LNCAP (cell line): ENCODE results near the gene KHDC1.

Experiments
- TF ChIP-seq, protein P1 (sequence below): fragments of 450-650 bp; IDR thresholded peaks from 2 replicates; pipeline ENCODE4 v1.5.1; 2017; ENCODE audit warnings: mild to moderate bottlenecking

KHDC1 gene

DNA sequence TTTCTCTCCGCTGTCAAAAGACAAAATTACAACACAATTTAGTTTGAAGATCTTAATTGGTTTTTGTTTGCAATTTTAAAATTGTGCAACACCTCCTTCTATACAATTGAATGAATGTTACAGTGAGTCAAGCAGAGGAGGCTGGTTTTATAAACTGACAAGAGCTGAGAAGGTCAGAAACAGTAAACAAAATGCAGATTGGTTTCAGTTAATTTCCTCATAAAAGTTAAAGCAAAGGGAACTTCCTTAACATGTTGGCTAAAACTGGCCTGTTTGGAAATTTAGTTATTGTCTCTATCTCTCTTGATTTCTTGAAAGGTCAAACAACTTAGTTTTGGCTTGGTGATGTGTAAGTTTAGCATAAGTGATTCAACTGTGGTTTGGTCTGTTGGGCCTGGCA, 59.9 kb downstream of the KHDC1 start:
- TF ChIP-seq, protein P1, sequence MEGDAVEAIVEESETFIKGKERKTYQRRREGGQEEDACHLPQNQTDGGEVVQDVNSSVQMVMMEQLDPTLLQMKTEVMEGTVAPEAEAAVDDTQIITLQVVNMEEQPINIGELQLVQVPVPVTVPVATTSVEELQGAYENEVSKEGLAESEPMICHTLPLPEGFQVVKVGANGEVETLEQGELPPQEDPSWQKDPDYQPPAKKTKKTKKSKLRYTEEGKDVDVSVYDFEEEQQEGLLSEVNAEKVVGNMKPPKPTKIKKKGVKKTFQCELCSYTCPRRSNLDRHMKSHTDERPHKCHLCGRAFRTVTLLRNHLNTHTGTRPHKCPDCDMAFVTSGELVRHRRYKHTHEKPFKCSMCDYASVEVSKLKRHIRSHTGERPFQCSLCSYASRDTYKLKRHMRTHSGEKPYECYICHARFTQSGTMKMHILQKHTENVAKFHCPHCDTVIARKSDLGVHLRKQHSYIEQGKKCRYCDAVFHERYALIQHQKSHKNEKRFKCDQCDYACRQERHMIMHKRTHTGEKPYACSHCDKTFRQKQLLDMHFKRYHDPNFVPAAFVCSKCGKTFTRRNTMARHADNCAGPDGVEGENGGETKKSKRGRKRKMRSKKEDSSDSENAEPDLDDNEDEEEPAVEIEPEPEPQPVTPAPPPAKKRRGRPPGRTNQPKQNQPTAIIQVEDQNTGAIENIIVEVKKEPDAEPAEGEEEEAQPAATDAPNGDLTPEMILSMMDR: no peak

DNA sequence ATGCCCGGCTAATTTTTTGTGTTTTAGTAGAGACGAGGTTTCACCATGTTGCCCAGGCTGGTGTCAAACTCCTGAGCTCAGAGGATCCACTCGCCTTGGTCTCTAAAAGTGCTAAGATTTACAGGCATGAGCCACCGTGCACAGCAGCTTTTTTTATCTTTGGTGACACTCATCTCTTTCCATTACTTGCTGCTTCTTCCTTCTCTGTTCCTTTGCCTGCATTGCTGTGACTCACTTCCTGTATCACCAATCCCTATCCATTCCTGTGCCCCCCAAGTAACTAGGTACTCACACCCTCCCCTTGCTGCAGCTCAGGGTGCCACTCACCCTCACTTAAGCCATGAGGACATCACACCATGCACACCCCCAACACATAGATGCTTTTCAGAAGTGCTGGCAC, 62.3 kb downstream of the KHDC1 start:
- TF ChIP-seq, protein P1: no peak

DNA sequence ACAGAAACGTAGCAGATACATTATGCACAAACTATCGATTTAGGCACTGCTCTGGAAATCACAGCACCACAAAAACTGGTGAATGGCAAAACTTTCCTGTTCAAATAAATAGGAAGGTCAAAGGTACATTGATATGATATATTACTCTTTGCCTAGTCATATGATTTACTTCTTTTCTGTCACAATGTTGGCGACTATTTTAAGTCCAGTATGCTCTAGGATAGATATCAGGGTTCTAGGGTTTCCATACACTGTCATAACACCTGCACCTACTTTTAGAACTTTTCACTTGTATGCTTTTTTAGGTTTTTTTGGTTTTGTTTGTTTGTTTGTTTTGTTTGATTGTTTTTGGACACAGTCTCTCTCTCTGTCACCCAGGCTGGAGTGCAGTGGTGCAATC, 62.7 kb downstream of the KHDC1 start:
- TF ChIP-seq, protein P1: no peak

DNA sequence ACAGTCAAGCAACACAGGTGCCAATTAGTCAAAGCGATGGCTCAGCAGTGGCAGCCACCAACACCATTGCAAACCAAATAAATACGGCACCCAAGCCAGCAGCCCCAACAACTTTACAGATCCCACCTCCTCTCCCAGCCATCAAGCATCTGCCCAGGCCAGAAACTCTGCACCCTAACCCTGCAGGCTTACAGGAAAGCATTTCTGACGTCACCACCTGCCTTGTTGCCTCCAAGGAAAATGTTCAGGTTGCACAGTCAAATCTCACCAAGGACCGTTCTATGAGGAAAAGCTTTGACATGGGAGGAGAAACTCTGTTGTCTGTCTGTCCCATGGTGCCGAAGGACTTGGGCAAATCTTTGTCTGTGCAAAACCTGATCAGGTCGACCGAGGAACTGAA, 68.3 kb downstream of the KHDC1 start:
- TF ChIP-seq, protein P1: no peak
